ENCODE results near the gene KCNJ9.
"Not testable (repeated sequence)": the region's sequence is repeated elsewhere in the genome, so short reads cannot be mapped to it uniquely, and the experiment has no call there.

The KCNJ9 gene

DNA sequence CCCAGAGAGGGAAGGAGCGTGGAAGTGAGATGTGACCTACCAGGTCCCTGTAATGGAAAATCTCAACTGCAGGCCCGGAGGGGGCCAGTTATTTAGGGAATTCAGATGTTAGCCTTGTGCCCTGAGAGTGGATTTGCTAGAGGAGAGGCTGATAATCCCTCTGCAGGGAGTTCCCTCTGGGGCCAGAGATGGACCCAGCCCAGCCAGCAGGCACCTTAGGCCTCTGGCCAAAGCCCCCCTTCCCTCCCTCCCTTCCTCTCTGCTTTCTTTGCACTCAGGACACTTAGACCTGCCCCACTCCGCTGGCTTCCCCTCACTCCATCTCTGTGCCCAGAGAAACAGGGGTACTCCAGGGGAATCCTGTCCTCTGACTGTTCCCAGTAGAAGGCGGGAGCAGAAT, 32.7 kb downstream of the KCNJ9 start:
- H3K4me3 Mint-ChIP-seq, result no peak overlapping the region
- no peak overlapping the region for H3K27ac Mint-ChIP-seq
- no peaks in the 10 kb centered on the region for H3K9me3 Mint-ChIP-seq
- peaks cover under 1 to 1% of the 10 kb centered on the region in 2 donors for H3K4me1 Mint-ChIP-seq
- no peak for ATAC-seq (replicated peaks)
- peaks cover 39 to 45% of the 10 kb centered on the region in 2 donors for H3K27me3 Mint-ChIP-seq
- H3K36me3 Mint-ChIP-seq, result no peaks in the 10 kb centered on the region
- DNase-seq, result no peak

DNA sequence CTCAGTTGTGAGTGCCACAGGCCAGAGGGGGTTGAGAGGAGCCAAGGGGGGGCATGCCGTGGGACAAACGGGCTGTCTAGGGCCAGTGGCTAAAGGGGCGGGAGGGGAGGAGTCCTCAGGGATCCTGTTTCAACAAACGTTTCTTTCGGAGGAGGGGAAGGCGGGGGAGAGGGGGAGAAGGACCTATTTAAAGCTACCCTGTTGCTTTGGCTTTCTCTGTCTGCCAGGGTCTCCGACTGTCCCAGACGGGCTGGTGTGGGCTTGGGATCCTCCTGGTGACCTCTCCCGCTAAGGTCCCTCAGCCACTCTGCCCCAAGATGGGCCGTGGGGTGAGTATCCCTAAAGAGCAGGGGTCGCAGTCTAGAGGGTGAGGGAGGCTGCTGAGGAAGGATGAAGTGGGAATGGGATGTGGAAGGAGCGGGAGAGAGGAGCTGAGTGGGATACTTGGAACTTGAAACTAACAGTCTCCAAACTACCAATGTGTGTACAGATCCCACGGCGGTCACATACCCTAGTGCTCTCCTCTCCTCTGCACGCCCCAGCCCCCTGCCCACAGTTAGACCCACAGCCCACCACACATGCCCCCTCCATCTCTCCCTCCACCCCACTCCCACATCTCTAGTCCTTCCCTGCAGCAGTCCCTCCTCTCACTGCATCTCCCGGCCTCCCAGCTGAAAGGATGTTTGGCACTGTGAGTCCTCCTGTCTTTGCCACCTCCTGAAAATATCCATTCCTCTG, 34.4 kb downstream of the KCNJ9 start, which contains the start of gene ATP1A2:
Gene ATP1A2, plus strand, starts transcription at position 215 of the 738 bp plus-strand sequence. Its CDS starts 103 bp downstream, at position 318.
- H3K4me3 Mint-ChIP-seq, result no peak within 1 kb of the TSS
- no peaks in the 10 kb centered on the region for H3K9me3 Mint-ChIP-seq
- no peaks in the 10 kb centered on the region for H3K4me1 Mint-ChIP-seq
- no peak within 1 kb of the TSS for H3K27ac Mint-ChIP-seq
- ATAC-seq (replicated peaks) (no peak), DNase-seq (no peak)
- H3K27me3 Mint-ChIP-seq, result peaks cover 30 to 39% of the 10 kb centered on the region in 2 donors
- H3K36me3 Mint-ChIP-seq, result no peaks in the 10 kb centered on the region

DNA sequence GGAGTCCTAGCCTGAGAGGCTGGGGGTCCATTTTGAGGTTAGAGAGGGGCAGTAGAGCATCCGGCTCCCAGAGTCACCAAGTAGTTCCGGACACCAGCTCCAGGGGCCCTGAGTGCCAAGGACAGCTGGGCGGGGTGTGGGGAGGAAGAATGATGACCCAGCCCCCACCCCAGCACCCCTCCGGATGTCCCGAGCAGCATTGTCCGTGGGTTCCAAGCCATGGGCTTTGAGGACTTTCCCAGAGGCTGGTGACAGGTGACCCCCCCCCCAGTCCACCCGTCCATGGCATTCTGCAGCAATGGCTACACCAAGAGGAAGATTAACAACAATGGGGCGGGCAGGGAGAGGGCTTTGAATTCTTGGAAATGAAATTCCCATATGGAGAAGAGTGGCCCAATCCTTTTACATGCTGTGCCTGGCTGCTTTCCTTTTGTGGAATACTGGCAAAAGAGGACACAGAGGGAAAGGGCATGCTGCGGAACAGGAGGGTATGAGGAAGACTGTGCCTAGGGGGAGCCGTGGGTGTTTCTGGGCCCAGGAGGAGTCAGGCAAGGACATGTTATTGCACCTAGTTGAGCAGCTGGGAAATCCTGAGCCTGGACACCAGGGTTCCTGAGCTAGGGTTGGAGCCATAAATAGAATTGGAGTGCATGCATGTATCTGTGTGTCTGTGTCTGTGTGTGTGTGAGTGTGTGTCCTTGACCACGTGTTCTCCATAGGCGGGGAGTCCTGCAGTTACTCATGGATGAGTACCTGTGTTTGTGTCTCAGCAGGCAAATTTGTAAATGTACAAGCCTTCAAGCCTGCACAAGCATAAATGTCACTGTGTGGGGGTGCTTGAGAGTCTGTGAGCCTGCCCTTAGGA, 35.2 kb downstream of the KCNJ9 start:
- no peaks in the 10 kb centered on the region for H3K9me3 Mint-ChIP-seq
- DNase-seq, result no peak
- ATAC-seq (replicated peaks), result no peak
- H3K27ac Mint-ChIP-seq, result no peak overlapping the region
- peaks cover 30 to 37% of the 10 kb centered on the region in 2 donors for H3K27me3 Mint-ChIP-seq
- H3K36me3 Mint-ChIP-seq, result no peaks in the 10 kb centered on the region
- H3K4me1 Mint-ChIP-seq, result no peaks in the 10 kb centered on the region
- H3K4me3 Mint-ChIP-seq, result no peak overlapping the region

DNA sequence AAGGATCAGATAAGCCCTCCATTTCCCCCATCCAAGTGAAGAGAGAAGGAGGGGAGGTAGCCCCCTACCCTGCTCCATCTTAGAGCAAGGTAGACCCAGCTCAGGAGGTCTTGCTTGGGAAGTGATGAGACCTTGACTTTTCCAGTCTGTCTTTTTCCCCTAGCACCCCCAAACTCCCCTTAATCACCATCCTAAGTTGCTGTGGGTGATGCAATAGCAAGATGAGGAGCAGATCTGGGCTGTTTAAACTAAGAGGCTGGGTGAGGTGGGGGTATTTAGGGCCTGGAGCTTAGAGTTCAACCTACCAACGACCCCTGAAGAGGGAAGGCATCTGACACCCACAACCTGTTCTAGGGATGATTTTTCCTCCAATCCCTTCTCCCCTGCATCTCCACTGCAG, 36.0 kb downstream of the KCNJ9 start:
- no peaks in the 10 kb centered on the region for H3K4me1 Mint-ChIP-seq
- DNase-seq (no peak), ATAC-seq (replicated peaks) (no peak)
- H3K27me3 Mint-ChIP-seq, result peaks cover 30 to 32% of the 10 kb centered on the region in 2 donors
- no peaks in the 10 kb centered on the region for H3K36me3 Mint-ChIP-seq
- no peaks in the 10 kb centered on the region for H3K9me3 Mint-ChIP-seq
- H3K27ac Mint-ChIP-seq, result no peak overlapping the region
- H3K4me3 Mint-ChIP-seq, result no peak overlapping the region

DNA sequence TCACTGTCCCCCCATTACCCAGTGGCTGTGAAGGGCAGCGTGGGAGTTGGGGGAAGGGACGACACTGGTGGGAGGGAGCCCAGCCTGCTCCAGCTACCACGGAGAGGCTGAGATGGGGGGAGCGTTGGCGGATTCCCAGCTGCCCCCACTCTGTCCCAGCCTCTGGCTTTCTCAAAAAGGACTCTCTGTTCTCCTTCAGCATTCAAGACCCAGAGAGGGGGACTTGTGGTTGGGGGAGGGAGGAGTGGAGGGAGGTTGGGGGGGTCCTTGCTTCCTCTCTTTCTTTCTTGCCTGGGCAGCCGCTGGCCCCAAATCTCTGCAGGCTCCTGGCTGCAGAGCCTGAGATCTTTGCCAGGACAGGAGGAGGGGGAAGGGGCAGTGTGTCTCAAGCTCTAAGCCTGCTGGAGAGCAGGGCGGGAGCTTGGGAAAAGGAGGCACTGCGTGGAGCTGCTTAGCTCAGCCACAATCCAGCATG, 36.4 kb downstream of the KCNJ9 start:
- no peak for ATAC-seq (replicated peaks)
- Mint-ChIP-seq H3K4me1 (no peaks in the 10 kb centered on the region), H3K4me3 (no peak overlapping the region), H3K27ac (no peak overlapping the region), H3K36me3 (no peaks in the 10 kb centered on the region), H3K9me3 (no peaks in the 10 kb centered on the region), H3K27me3 (peaks cover 30 to 32% of the 10 kb centered on the region in 2 donors)
- no peak for DNase-seq

DNA sequence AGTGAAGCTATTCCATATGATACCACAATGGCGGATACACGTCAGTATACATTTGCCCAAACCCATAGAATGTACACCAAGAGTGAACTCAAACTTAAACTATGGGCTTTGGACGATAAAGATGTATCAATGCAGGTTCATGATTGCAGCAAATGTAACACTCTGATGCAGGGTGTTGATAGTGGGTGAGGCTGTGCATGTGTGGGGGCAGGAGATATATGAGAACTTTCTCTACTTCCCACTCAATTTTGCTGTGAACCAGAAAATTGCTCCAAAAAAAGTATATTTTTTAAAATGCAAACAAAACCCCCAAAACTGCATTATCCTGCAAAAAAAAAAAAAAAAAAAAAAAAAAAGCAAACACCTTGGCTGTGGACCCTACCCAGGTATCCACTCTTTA, 37.6 kb downstream of the KCNJ9 start:
- H3K4me1 Mint-ChIP-seq, result no peaks in the 10 kb centered on the region
- H3K27me3 Mint-ChIP-seq, result peaks cover 30 to 35% of the 10 kb centered on the region in 2 donors
- ATAC-seq (replicated peaks), result no peak
- no peak overlapping the region for H3K4me3 Mint-ChIP-seq
- H3K27ac Mint-ChIP-seq, result no peak overlapping the region
- DNase-seq, result no peak
- H3K9me3 Mint-ChIP-seq, result no peaks in the 10 kb centered on the region
- no peaks in the 10 kb centered on the region for H3K36me3 Mint-ChIP-seq

DNA sequence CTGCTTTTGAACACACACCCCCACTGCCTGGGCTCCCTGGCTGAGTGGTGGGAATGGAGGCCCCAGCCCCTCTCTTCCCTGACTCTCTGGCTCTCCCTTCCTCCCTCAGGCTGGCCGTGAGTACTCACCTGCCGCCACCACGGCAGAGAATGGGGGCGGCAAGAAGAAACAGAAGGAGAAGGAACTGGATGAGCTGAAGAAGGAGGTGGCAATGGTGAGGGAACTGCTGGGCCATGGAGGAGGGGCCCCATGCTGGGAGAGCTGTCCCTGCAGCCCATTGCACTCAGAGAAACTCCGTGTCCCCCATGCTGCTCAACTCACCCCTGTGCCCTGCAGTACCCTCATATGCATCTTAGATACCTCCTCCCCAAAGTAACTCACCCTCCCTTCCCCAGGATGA, 39.5 kb downstream of the KCNJ9 start:
- DNase-seq, result no peak

DNA sequence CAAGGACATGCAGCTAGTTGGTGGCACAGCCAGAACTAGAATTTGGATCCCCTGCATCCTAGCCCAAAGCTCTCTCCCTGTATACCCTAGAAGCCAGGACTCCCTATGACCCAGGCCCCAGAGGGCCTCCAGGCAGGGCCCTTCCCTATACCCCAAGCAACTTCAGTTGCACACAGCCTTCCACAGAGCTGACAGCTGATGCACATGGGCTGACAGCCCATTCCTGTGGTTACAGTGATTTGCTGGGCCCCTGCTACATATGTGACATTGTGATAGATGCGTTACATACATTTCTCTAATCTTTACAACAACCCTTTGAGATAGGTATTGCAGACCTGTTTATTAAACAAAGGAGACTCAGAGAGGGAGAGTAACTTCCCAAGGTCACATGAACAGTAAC, 40.0 kb downstream of the KCNJ9 start:
- Mint-ChIP-seq H3K27me3 (peaks cover 18 to 21% of the 10 kb centered on the region in 2 donors), H3K4me1 (no peaks in the 10 kb centered on the region), H3K4me3 (no peak overlapping the region), H3K9me3 (no peaks in the 10 kb centered on the region), H3K27ac (no peak overlapping the region), H3K36me3 (no peaks in the 10 kb centered on the region)
- no peak for ATAC-seq (replicated peaks)
- DNase-seq, result no peak

More for the DNA sequence above, 39.5 kb downstream of the KCNJ9 start:
- Mint-ChIP-seq H3K36me3 (no peaks in the 10 kb centered on the region), H3K4me1 (no peaks in the 10 kb centered on the region), H3K9me3 (no peaks in the 10 kb centered on the region), H3K27me3 (peaks cover 24 to 27% of the 10 kb centered on the region in 2 donors), H3K27ac (no peak overlapping the region), H3K4me3 (no peak overlapping the region)
- no peak for ATAC-seq (replicated peaks)

DNA sequence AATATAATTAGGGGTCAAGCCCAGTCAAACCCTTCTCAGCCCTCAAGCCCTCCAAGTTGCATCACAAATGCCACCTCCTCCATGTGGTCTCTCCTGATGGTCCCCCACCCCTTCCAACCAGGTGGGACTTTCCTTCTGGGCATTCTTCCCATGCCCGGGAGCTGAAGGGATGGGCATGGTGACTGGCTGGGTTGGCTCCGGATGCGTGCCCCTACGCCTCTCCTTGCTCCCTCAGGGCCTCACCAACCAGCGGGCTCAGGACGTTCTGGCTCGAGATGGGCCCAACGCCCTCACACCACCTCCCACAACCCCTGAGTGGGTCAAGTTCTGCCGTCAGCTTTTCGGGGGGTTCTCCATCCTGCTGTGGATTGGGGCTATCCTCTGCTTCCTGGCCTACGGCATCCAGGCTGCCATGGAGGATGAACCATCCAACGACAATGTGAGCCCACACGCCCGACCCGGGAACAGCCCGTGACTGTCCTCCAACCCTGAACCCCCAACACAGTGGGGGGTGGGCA, 41.7 kb downstream of the KCNJ9 start:
- H3K27ac Mint-ChIP-seq, result no peak overlapping the region
- H3K36me3 Mint-ChIP-seq, result no peaks in the 10 kb centered on the region
- ATAC-seq (replicated peaks) (no peak), DNase-seq (no peak)
- H3K9me3 Mint-ChIP-seq, result no peaks in the 10 kb centered on the region
- H3K4me3 Mint-ChIP-seq, result no peak overlapping the region
- peaks cover 11 to 15% of the 10 kb centered on the region in 2 donors for H3K27me3 Mint-ChIP-seq
- H3K4me1 Mint-ChIP-seq, result no peaks in the 10 kb centered on the region

DNA sequence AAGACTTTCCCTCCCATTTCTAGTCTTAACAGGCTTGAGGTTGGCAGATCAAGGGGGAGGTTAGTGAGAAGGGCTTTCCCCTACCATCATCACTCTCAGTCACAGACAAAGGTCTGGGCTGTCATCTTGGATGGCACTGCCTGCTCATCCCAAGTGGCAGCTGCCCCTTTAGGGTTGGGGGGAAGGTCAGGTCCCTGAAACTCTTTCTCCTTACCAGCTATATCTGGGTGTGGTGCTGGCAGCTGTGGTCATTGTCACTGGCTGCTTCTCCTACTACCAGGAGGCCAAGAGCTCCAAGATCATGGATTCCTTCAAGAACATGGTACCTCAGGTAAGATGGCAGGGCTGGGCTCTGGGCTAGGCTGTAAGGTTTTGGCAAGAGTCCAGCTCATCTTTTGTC, 42.4 kb downstream of the KCNJ9 start:
- no peak for DNase-seq
- Mint-ChIP-seq H3K36me3 (no peaks in the 10 kb centered on the region), H3K27me3 (peaks cover 6 to 9% of the 10 kb centered on the region in 2 donors), H3K9me3 (no peaks in the 10 kb centered on the region), H3K4me1 (no peaks in the 10 kb centered on the region), H3K4me3 (no peak overlapping the region), H3K27ac (no peak overlapping the region)
- no peak for ATAC-seq (replicated peaks)

DNA sequence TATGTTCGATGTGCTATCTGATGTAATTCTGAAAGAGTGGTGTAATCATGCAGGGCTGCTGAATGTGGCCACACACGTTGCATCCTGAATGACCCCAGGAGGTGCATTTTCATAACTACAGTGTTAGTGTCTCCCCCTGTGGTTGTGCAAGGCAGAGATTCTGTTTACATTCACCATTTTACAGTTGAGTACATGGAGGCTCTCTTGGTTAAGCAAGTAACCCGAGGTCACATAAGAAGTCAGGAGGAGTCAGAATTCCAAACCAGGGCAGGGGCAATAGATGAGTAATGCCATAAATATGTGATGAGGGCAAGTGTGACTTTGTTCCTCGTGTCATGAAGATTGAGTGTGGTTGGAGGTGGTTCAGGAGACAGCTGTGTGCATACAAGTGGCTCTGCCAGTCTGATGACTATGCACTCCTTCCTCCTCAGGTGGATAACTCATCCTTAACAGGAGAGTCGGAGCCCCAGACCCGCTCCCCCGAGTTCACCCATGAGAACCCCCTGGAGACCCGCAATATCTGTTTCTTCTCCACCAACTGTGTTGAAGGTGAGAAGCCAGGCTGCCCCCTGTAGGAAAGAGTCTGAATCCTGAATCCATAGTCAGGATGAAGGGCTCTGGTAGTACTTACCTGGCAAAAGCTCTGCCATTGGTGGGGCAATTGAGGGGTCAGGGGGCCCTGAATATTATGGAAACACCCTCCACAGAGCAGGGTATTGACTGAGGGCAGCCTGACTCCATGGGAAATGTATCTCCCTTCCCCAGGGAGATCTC, 43.6 kb downstream of the KCNJ9 start:
- Mint-ChIP-seq H3K27ac (no peak overlapping the region), H3K36me3 (no peaks in the 10 kb centered on the region), H3K4me1 (no peaks in the 10 kb centered on the region), H3K4me3 (no peak overlapping the region), H3K27me3 (peaks cover 14 to 15% of the 10 kb centered on the region in 2 donors), H3K9me3 (no peaks in the 10 kb centered on the region)
- ATAC-seq (replicated peaks) (no peak), DNase-seq (no peak)

DNA sequence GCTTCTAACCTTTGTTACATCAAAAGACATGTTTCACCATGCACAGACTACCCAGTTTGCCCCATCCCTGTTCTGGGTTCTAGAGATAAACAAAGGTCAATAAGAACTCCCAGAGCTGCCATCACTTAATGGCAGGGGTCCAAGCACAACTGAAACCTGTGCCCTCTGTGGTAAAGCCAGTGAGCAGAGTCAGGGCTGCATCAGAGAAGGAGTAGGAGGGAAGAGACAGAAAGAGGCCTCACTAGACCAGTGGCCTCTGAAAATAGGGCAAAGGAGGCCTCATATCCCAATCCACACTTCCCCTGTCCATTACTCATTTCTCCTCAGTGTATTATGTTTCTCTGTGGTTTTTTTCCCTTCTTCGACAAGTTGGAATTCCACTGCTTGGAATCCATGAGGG, 44.4 kb downstream of the KCNJ9 start:
- Mint-ChIP-seq H3K27me3 (peaks cover 17 to 19% of the 10 kb centered on the region in 2 donors), H3K4me1 (no peaks in the 10 kb centered on the region), H3K9me3 (no peaks in the 10 kb centered on the region), H3K36me3 (no peaks in the 10 kb centered on the region), H3K27ac (no peak overlapping the region), H3K4me3 (no peak overlapping the region)
- no peak for DNase-seq
- ATAC-seq (replicated peaks), result no peak

DNA sequence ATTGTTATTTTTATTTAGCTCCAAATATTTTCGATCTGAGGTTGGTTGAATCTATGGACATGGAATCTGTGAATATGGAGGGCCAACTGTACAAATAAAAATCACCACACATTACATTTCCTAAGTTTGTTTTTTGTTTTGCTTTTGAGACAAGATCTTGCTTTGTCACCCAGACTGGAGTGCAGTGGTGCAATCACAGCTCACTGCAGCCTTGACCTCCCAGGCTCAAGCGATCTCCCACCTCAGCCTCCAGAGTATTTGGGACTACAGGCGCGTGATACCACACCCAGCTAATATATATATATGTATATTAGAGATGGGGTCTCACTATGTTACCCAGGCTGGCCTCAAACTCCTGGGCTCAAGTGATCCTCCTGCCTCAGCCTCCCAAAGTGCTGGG, 45.0 kb downstream of the KCNJ9 start:
- not testable (repeated sequence) for H3K4me3 Mint-ChIP-seq; H3K27ac Mint-ChIP-seq; ATAC-seq (replicated peaks); H3K9me3 Mint-ChIP-seq; DNase-seq; H3K4me1 Mint-ChIP-seq; H3K36me3 Mint-ChIP-seq
- peaks cover 20 to 21% of the 10 kb centered on the region in 2 donors for H3K27me3 Mint-ChIP-seq

DNA sequence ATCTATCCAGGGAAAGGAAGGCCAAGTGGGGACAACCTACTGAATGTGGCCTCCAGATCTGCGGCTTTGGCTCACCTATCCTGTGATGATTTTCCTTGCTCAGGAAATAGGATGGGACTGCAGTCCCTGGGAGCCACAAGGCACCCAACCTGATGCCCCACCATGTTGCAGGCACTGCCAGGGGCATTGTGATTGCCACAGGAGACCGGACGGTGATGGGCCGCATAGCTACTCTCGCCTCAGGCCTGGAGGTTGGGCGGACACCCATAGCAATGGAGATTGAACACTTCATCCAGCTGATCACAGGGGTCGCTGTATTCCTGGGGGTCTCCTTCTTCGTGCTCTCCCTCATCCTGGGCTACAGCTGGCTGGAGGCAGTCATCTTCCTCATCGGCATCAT, 46.0 kb downstream of the KCNJ9 start:
- Mint-ChIP-seq H3K9me3 (no peaks in the 10 kb centered on the region), H3K4me3 (no peak overlapping the region), H3K36me3 (no peaks in the 10 kb centered on the region), H3K27ac (no peak overlapping the region), H3K27me3 (peaks cover 27 to 29% of the 10 kb centered on the region in 2 donors), H3K4me1 (no peaks in the 10 kb centered on the region)
- no peak for ATAC-seq (replicated peaks)
- no peak for DNase-seq

All from stimulated activated naive B cell treated with anti-CD40 and anti-IgM and Interleukin-4, amounts not matched to agents 10 μg/mL and 1 μg/mL and 100 μg/mL, for 72 hours (primary cell).